ENCODE data around the gene ADTRP.

DNA sequence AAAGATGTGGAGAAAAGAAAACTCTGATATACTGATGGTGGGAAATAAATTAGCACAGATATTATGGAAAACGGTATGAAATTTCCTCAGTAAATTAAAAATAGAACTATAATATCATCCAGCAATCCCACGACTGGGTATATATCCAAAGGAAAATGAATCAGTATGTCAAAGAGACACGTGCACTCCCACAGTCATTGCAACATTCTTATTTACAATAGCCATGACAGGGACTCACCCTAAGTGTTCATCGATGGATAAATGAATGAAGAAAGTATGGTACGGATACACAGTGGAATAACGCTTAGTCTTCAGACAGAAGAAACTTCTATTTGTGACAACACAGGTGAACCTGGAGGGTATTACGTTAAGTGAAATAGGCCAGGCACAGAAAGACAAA lies 5.7 kb upstream of the ADTRP start:
- TF ChIP-seq, protein P1, sequence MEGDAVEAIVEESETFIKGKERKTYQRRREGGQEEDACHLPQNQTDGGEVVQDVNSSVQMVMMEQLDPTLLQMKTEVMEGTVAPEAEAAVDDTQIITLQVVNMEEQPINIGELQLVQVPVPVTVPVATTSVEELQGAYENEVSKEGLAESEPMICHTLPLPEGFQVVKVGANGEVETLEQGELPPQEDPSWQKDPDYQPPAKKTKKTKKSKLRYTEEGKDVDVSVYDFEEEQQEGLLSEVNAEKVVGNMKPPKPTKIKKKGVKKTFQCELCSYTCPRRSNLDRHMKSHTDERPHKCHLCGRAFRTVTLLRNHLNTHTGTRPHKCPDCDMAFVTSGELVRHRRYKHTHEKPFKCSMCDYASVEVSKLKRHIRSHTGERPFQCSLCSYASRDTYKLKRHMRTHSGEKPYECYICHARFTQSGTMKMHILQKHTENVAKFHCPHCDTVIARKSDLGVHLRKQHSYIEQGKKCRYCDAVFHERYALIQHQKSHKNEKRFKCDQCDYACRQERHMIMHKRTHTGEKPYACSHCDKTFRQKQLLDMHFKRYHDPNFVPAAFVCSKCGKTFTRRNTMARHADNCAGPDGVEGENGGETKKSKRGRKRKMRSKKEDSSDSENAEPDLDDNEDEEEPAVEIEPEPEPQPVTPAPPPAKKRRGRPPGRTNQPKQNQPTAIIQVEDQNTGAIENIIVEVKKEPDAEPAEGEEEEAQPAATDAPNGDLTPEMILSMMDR (IDR thresholded peaks at IDR 0.05), result no peak
- TF ChIP-seq POLR2AphosphoS5 (IDR thresholded peaks at IDR 0.05), result no peak
